Upper lobe of left lung (tissue), 4 donors: ENCODE measurements around the gene S1PR4.

Source experiments
- CTCF ChIP-seq, 6 experiments: fragments of 450-650 bp in 4 of 6; fragments of 200-600 bp in 2 of 6; sonication (generic) in 2 of 6; IDR thresholded peaks; one replicate each; pipeline ENCODE4 v1.5.1; 2016 to 2019; ENCODE audit warnings: antibody characterized with exemption in 6 of 6
- POLR2A ChIP-seq, 4 donors: fragments of 450-650 bp; IDR thresholded peaks; one replicate each; pipeline ENCODE4 v1.5.1; 2016 to 2017; ENCODE audit warnings: antibody characterized with exemption in 4 of 4, mild to moderate bottlenecking in 2 of 4

- TF ChIP-seq CTCF (IDR thresholded peaks at IDR 0.05), result no peak
- no peak for TF ChIP-seq POLR2A (IDR thresholded peaks at IDR 0.05)
Observed at GRCh38 chr19:3192228-3192635, 13.7 kb downstream of the S1PR4 start.
